PC-9 (cell line): ENCODE data around the gene RAB40B.

Experiments used
- EZH2 ChIP-seq: fragments of 200-600 bp; sonication (generic); IDR thresholded peaks from 2 replicates; pipeline ENCODE4 v1.8.0; 2017; ENCODE audit warnings: antibody characterized with exemption, low read depth
- TF ChIP-seq, protein P1 (sequence below): fragments of 200-600 bp; sonication (generic); conservative IDR thresholded peaks from 2 replicates; pipeline ENCODE4 v1.6.1; 2017; ENCODE audit warnings: mixed run types, antibody characterized with exemption, mild to moderate bottlenecking, moderate library complexity

DNA sequence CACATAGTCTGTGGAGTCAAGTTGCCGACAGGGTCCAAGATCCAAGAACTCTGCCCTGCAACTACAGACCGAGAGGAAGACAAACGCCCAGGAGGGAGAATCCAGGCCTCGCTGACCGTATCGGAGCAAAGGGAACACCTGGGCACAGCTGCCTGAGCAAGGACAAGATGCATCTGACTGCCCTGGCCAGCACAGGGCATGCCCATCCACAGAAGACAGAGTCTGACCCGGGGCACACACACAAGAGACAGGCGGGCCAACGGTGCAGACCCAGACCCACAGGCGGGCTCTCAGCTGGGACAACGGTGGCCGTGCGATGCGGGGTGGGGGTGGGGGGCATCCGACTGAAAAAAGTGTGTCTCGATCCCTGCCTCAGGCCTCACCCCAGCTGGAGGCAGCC lies 6.2 kb downstream of the RAB40B start:
- TF ChIP-seq, protein P1, sequence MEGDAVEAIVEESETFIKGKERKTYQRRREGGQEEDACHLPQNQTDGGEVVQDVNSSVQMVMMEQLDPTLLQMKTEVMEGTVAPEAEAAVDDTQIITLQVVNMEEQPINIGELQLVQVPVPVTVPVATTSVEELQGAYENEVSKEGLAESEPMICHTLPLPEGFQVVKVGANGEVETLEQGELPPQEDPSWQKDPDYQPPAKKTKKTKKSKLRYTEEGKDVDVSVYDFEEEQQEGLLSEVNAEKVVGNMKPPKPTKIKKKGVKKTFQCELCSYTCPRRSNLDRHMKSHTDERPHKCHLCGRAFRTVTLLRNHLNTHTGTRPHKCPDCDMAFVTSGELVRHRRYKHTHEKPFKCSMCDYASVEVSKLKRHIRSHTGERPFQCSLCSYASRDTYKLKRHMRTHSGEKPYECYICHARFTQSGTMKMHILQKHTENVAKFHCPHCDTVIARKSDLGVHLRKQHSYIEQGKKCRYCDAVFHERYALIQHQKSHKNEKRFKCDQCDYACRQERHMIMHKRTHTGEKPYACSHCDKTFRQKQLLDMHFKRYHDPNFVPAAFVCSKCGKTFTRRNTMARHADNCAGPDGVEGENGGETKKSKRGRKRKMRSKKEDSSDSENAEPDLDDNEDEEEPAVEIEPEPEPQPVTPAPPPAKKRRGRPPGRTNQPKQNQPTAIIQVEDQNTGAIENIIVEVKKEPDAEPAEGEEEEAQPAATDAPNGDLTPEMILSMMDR: no peak
- no peak for TF ChIP-seq EZH2
